NOMO-1 treated with DMSO at 0.1 percent for 48 hours (cell line): ENCODE results near the gene RAI14.

ENCODE experiments used
- DNase-seq: peaks from one replicate; lab custom pipeline; 2025; ENCODE audit not compliant: unreplicated experiment; lab: John Stamatoyannopoulos, UW

The RAI14 gene

DNA sequence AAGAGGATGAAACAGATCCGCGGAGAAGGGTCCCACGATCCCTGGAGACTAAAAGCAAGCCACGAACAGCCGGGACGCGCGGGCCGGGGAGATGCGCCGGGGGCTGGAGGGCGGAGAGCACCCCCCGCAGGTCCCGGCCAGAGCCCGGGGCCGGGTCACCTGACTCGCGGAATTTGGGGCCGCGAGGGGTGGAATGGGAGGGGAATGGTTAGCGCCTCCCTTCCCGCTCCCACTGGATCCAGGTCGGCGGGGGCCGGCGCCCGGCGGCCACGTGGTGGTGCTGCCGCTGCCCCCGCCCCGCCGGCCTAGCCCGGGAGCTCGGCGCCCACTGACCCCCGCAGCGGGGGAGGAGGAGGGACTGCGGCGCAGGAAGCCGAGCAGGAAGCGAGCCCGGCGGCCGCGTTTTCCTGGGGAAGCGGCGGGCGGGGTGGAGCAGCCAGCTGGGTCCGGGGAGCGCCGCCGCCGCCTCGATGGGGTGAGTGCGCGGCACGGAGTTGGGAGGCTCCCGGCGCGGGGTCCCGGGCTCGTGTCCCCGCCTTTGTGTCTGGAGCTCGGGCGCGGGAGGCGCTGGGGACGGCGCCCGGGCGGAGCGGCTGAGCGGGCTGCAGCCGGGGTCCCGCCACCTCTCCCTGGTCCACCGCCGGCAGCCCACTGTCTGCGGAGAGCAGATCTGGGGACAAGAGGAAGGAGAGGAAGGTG is at the start of gene RAI14:
RAI14 (plus strand) TSS at position 328 of the 699 bp plus-strand sequence. CDS start 30,592 bp downstream, outside the sequence.
- peak; percentile 30 for DNase-seq

DNA sequence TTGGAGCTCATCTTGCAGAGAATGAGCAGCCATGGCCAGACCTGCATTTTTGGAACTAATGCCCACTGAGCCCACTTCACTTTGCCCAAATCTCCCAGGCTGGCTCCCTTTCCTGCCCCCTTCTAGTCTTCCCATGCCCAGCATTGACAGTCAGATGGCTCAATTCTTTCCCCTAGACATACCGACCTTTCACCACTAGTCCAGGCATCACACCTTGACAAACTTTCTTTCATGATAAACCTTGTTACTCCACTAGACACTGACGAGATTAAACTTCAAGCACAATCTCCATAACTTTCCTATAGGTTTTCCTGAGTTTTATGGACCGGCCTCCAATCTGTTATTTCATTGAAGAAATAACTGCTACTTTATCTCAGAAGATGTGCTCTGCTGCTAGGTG is 47.8 kb upstream of the RAI14 start:
- DNase-seq = no peak

- DNase-seq = no peak
These were observed 47.1 kb upstream of the RAI14 start for GRCh38 chr5:34608859-34609648.

- no peak for DNase-seq
These were observed 46.1 kb upstream of the RAI14 start for GRCh38 chr5:34609951-34610441.

DNA sequence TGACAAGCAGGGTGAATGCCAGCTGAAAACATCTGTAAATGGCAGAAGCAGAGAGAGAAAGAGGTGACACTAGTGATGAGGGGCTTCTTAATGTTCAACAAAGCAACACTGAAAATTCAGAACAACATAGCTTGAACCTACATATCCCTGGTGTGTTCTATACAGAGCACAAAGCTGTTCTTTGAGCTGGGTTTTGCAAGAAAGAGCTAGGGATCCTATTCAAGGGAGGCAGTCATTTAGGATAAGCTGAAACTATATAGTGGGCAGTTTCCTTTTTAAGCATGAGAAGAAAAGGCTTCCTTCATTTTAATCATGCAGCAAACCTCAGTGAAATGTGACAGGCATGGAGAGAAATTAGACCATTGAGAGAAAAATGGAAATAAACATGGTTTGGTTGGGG is 45.6 kb upstream of the RAI14 start:
- DNase-seq = no peak

GRCh38 chr5:34611464-34612415 is 44.4 kb upstream of the RAI14 start:
- DNase-seq = no peak

GRCh38 chr5:34616651-34617050 is 39.5 kb upstream of the RAI14 start:
- DNase-seq = no peak

DNA sequence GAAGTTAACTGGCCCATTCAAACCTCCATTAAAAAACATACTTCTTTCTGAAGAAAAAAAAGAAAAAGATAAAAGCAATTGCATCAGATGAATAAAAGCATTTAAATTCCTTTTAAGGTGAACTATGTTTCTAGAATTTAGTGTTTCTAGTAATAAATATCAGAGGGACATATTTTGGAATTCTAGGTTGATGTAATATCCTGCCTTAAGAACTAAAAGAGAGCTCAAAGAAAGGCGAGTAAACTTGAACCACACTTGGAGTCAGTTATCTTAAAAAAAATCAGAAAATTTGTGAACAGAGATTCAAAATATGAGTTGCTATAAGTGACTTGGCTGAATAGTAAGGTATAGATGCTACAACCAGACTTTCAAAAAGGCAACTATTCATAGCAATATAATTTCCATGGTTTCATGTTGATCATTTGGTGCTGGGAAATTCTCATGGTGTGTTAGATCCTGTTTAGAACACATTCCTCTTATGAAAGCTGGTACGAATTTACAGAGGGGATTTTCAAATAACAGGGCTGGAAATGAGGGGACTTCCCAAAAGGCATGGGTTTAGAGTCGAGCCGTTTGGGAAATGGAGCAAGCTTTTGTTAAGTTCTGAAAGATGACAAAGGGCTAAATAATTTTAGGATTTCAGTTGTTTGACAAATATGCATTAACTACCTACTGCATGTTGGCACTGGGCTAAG is 37.6 kb upstream of the RAI14 start:
- DNase-seq = no peak

- DNase-seq = no peak
These were observed 35.9 kb upstream of the RAI14 start for GRCh38 chr5:34620185-34620584.

DNA sequence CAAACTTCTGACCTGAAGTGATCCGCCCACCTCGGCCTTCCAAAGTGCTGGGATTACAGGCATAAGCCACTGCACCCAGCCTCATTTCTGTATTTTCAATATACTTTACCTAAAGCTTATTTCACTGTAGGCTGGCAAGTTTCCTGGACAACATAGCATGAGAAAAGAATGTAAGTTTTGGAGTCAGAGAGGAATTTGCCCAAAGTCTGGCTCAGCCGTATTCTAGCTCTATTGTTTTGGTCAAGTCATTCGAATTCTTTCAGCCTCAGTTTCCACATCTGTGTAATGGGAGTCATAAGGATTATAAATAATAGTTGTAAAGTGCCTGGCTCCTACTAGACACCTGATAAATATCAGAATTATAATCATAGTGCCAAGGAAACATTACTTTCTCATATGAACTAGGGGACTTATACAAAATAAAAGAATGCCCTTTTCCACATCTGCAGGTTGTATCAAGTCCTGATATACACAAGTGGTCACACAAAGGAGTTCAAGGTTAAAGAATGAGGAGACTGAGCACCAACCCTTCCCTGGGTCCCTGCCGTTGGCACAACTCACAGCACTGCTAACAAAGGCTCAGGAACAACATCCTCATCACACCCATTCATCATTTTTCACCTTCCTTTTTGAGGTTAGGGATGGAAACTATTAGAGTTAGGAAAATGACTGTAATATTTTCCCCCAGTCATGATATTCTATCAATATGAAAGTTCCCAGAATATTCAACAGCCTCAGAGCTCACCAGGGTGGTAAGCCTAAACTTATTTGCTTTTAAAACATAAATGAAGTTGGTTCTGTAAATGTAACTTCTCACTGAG is 34.6 kb upstream of the RAI14 start:
- DNase-seq = no peak

DNA sequence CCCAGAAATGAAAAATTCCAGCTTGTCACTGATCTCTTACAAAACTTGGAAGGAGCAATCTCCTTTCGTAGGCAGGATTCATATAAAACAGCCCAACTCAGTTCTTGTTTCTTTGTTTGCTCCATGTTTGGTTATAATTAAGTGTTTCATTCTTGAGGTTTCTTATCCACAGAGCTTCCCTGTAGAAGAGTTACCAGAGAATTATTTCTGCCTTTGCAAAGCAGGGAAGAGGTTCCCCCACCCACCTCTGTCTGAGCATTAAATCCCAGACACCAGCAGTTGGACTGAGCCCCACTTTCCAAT is 34.1 kb upstream of the RAI14 start:
- DNase-seq = no peak

GRCh38 chr5:34624691-34625090 is 31.4 kb upstream of the RAI14 start:
- DNase-seq = no peak

GRCh38 chr5:34625246-34625645 is 30.9 kb upstream of the RAI14 start:
- DNase-seq = no peak

GRCh38 chr5:34626036-34626435 is 30.1 kb upstream of the RAI14 start:
- no peak for DNase-seq

DNA sequence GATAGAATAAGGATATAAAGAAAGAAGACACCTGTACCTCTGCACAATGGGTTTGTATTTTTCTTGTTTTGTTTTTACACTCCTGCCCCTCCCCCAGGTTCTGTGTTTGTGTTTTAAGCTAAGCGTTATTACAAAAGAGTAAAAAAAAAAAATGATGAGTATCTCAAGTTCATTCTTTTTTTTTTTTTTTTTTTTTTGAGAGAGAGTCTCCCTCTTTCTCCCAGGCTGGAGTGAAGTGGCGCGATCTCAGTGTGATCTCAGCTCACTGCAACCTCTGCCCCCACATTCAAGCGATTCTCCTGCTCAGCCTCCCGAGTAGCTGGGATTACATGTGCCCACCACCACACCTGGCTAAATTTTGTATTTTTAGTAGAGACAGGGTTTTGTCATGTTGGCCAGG is 29.4 kb upstream of the RAI14 start:
- DNase-seq = no peak

DNA sequence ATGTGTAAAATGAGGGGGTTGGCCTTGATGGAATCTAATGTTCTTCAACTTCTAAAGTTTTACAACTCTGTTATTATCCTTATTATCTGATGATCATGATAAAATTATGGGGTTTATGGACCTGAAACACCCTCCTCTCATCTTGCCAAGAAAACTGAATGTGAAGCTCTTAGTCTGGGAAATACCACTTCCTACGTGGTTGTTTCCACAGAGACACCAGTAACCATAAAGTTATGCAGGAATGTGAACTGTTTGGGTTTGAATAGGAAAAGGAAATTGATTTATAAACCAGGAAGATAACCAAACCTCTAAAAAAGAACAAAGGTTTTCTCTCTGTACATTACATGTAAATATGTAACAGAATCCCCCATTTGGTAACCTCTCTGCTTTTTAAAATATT is 28.3 kb upstream of the RAI14 start:
- no peak for DNase-seq

DNA sequence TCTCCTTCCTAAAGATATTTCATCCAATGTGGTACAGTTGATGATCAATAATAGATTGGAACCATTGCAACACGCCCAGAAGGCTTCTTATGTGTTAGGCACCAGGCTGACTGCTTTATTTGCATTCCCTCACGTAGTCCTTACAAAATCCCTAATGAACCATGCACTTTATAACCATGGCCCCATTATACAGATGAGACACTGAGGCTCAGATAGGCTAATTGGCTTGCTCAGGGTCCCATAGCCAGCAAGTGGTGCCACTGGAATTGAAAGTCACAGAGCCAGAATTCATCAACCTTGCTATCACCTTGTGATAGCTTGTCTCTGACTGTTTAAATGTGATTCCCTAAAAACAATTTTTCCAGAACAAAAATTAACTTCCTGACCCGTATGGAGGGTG is 27.8 kb upstream of the RAI14 start:
- no peak for DNase-seq

- DNase-seq = no peak
These were observed 25.5 kb upstream of the RAI14 start for GRCh38 chr5:34630596-34630995.

GRCh38 chr5:34632807-34633422 is 23.2 kb upstream of the RAI14 start:
- DNase-seq = no peak
